Parathyroid adenoma (tissue), 2 donors: Measurements from ENCODE around the gene ZNF618.

Source experiments
- H2AFZ ChIP-seq: fragments of 300-600 bp; sonication (generic); one replicate; pipeline ENCODE4 v1.7.0; 2017; ENCODE audit warnings: antibody characterized with exemption, mild to moderate bottlenecking
- H3K27ac ChIP-seq: fragments of 300-600 bp; sonication (generic); one replicate; pipeline ENCODE4 v1.7.0; 2017
- H3K27me3 ChIP-seq: fragments of 300-600 bp; sonication (generic); one replicate; pipeline ENCODE4 v1.7.0; 2017; ENCODE audit warnings: low read length; ENCODE audit not compliant: control insufficient read depth, insufficient read depth
- H3K36me3 ChIP-seq: fragments of 300-600 bp; sonication (generic); one replicate; pipeline ENCODE4 v1.7.0; 2017; ENCODE audit warnings: low read length; ENCODE audit not compliant: control insufficient read depth, insufficient read depth
- H3K4me1 ChIP-seq: fragments of 300-600 bp; sonication (generic); one replicate; pipeline ENCODE4 v1.7.0; 2017; ENCODE audit warnings: control low read depth
- H3K4me2 ChIP-seq: fragments of 300-600 bp; sonication (generic); one replicate; pipeline ENCODE4 v1.7.0; 2017; ENCODE audit warnings: low read length
- H3K4me3 ChIP-seq: fragments of 300-600 bp; sonication (generic); one replicate; pipeline ENCODE4 v1.7.0; 2017; ENCODE audit warnings: low read depth, low read length
- H3K79me2 ChIP-seq: fragments of 300-600 bp; sonication (generic); one replicate; pipeline ENCODE4 v1.7.0; 2017; ENCODE audit warnings: control low read depth
- H3K9ac ChIP-seq: fragments of 300-600 bp; sonication (generic); one replicate; pipeline ENCODE4 v1.7.0; 2017; ENCODE audit warnings: mild to moderate bottlenecking
- H3K9me3 ChIP-seq: fragments of 300-600 bp; sonication (generic); one replicate; pipeline ENCODE4 v1.7.0; 2017; ENCODE audit warnings: low read length; ENCODE audit not compliant: control insufficient read depth
- CTCF ChIP-seq: fragments of 300-600 bp; sonication (generic); IDR thresholded peaks from one replicate; pipeline ENCODE4 v1.7.0; 2017; ENCODE audit warnings: antibody characterized with exemption, mild to moderate bottlenecking
- donor health status: primary hyperparathyroidism.

ZNF618 gene

GRCh38 chr9:114017741-114018715, 141.9 kb downstream of the ZNF618 start:
- H3K27me3 ChIP-seq: no peaks in the 10 kb centered on the region
- H3K4me2 ChIP-seq: no peak overlapping the region
- no peak overlapping the region for H3K4me3 ChIP-seq
- no peak overlapping the region for H3K9ac ChIP-seq
- no peak overlapping the region for H2AFZ ChIP-seq
- no peaks in the 10 kb centered on the region for H3K4me1 ChIP-seq
- H3K27ac ChIP-seq: no peak overlapping the region
- TF ChIP-seq CTCF: no peak
- no peaks in the 10 kb centered on the region for H3K36me3 ChIP-seq
- H3K9me3 ChIP-seq: no peaks in the 10 kb centered on the region
- H3K79me2 ChIP-seq: no peaks in the 10 kb centered on the region

- no peaks in the 10 kb centered on the region for H3K9me3 ChIP-seq
Observed at GRCh38 chr9:114021578-114021977, 145.5 kb downstream of the ZNF618 start.

GRCh38 chr9:114023961-114024360, 147.9 kb downstream of the ZNF618 start:
- H3K79me2 ChIP-seq: no peaks in the 10 kb centered on the region
- H3K9ac ChIP-seq: no peak overlapping the region
- H3K36me3 ChIP-seq: no peaks in the 10 kb centered on the region
- no peaks in the 10 kb centered on the region for H3K27me3 ChIP-seq
- H3K4me2 ChIP-seq: no peak overlapping the region
- no peaks in the 10 kb centered on the region for H3K9me3 ChIP-seq
- H3K4me1 ChIP-seq: no peaks in the 10 kb centered on the region
- no peak overlapping the region for H3K27ac ChIP-seq
- H2AFZ ChIP-seq: no peak overlapping the region
- no peak overlapping the region for H3K4me3 ChIP-seq
- no peak for TF ChIP-seq CTCF

More at GRCh38 chr9:114021578-114021977, 145.5 kb downstream of the ZNF618 start:
- H3K4me1 ChIP-seq: no peaks in the 10 kb centered on the region
- no peak overlapping the region for H3K27ac ChIP-seq
- H3K79me2 ChIP-seq: no peaks in the 10 kb centered on the region
- H3K36me3 ChIP-seq: no peaks in the 10 kb centered on the region
- H3K4me2 ChIP-seq: no peak overlapping the region
- TF ChIP-seq CTCF: no peak
- H3K9ac ChIP-seq: no peak overlapping the region
- H3K4me3 ChIP-seq: no peak overlapping the region
- no peak overlapping the region for H2AFZ ChIP-seq
- no peaks in the 10 kb centered on the region for H3K27me3 ChIP-seq

- Histone ChIP-seq H3K27me3 (no peaks in the 10 kb centered on the region), H3K9me3 (no peaks in the 10 kb centered on the region), H3K36me3 (no peaks in the 10 kb centered on the region), H2AFZ (no peak overlapping the region), H3K4me2 (no peak overlapping the region), H3K4me3 (no peak overlapping the region), H3K27ac (no peak overlapping the region), H3K9ac (no peak overlapping the region), H3K79me2 (no peaks in the 10 kb centered on the region), H3K4me1 (no peaks in the 10 kb centered on the region)
- TF ChIP-seq CTCF: no peak
Observed at GRCh38 chr9:114025196-114025753, 149.2 kb downstream of the ZNF618 start.
